Activated naive CD8-positive, alpha-beta T cell treated with anti-CD3 and anti-CD28 coated beads for 36 hours (primary cell): ENCODE results near the gene KLHDC8A. TPM values are rescaled to one million over a fixed set of nuclear protein-coding genes. Genes with fewer than 3 reads are reported as not detected.
"Not testable (repeated sequence)": the region's sequence is repeated elsewhere in the genome, so short reads cannot be mapped to it uniquely, and the experiment has no call there.

ENCODE experiments used
- DNase-seq: peaks from one replicate; pipeline ENCODE4 v3.0.0; 2021
- H3K27ac Mint-ChIP-seq: one replicate; pipeline ENCODE4 v1.8.0; 2022; ENCODE audit warnings: mild to moderate bottlenecking, moderate library complexity, mixed read lengths
- H3K27me3 Mint-ChIP-seq: one replicate; pipeline ENCODE4 v1.8.0; 2022; ENCODE audit warnings: mild to moderate bottlenecking, mixed read lengths
- H3K36me3 Mint-ChIP-seq: one replicate; pipeline ENCODE4 v1.8.0; 2021; ENCODE audit warnings: mild to moderate bottlenecking, mixed read lengths
- H3K4me1 Mint-ChIP-seq: one replicate; pipeline ENCODE4 v1.8.0; 2021; ENCODE audit warnings: mixed read lengths
- H3K4me3 Mint-ChIP-seq: one replicate; pipeline ENCODE4 v1.8.0; 2022; ENCODE audit warnings: mild to moderate bottlenecking, moderate library complexity, mixed read lengths
- H3K9me3 Mint-ChIP-seq: one replicate; pipeline ENCODE4 v1.8.0; 2022; ENCODE audit warnings: mixed read lengths
- total RNA-seq, 2 experiments: library from RNA; stranded (reverse); gene quantifications; one replicate each; pipeline ENCODE4 v1.2.3, GENCODE V29; 2021

The KLHDC8A gene
- total RNA-seq, 2 experiments from 2014 or later = not detected

- Mint-ChIP-seq H3K27me3 (no peaks in the 10 kb centered on the region), H3K27ac (peak overlapping the region; percentile 74), H3K9me3 (no peaks in the 10 kb centered on the region), H3K4me1 (peaks cover 37% of the 10 kb centered on the region), H3K36me3 (peaks cover 12% of the 10 kb centered on the region), H3K4me3 (no peak overlapping the region)
- no peak for DNase-seq
Observed at GRCh38 chr1:205304046-205304694, 52.6 kb downstream of the KLHDC8A start.

GRCh38 chr1:205303247-205303888 lies 53.4 kb downstream of the KLHDC8A start:
- H3K27ac Mint-ChIP-seq = no peak overlapping the region
- no peak overlapping the region for H3K4me3 Mint-ChIP-seq
- H3K36me3 Mint-ChIP-seq = peaks cover 12% of the 10 kb centered on the region
- H3K9me3 Mint-ChIP-seq = no peaks in the 10 kb centered on the region
- peaks cover 36% of the 10 kb centered on the region for H3K4me1 Mint-ChIP-seq
- DNase-seq = no peak
- H3K27me3 Mint-ChIP-seq = no peaks in the 10 kb centered on the region

- no peaks in the 10 kb centered on the region for H3K9me3 Mint-ChIP-seq
- peaks cover 40% of the 10 kb centered on the region for H3K4me1 Mint-ChIP-seq
- H3K4me3 Mint-ChIP-seq = no peak overlapping the region
- DNase-seq = no peak
- H3K27ac Mint-ChIP-seq = peak overlapping the region; percentile 75
- peaks cover 12% of the 10 kb centered on the region for H3K36me3 Mint-ChIP-seq
- no peaks in the 10 kb centered on the region for H3K27me3 Mint-ChIP-seq
Observed at GRCh38 chr1:205301842-205302588, 54.7 kb downstream of the KLHDC8A start.

- H3K9me3 Mint-ChIP-seq = no peaks in the 10 kb centered on the region
- peaks cover 12% of the 10 kb centered on the region for H3K36me3 Mint-ChIP-seq
- no peak for DNase-seq
- H3K27ac Mint-ChIP-seq = no peak overlapping the region
- no peak overlapping the region for H3K4me3 Mint-ChIP-seq
- no peaks in the 10 kb centered on the region for H3K27me3 Mint-ChIP-seq
- H3K4me1 Mint-ChIP-seq = peaks cover 40% of the 10 kb centered on the region
Observed at GRCh38 chr1:205301205-205301821, 55.4 kb downstream of the KLHDC8A start.

GRCh38 chr1:205300149-205300548 lies 56.6 kb downstream of the KLHDC8A start:
- DNase-seq = no peak
- H3K4me3 Mint-ChIP-seq = no peak overlapping the region
- no peak overlapping the region for H3K27ac Mint-ChIP-seq
- H3K27me3 Mint-ChIP-seq = no peaks in the 10 kb centered on the region
- peaks cover 8% of the 10 kb centered on the region for H3K36me3 Mint-ChIP-seq
- H3K9me3 Mint-ChIP-seq = no peaks in the 10 kb centered on the region
- H3K4me1 Mint-ChIP-seq = peaks cover 47% of the 10 kb centered on the region

- no peak overlapping the region for H3K4me3 Mint-ChIP-seq
Observed at GRCh38 chr1:205298191-205298994, 58.3 kb downstream of the KLHDC8A start.

GRCh38 chr1:205297546-205298177 lies 59.1 kb downstream of the KLHDC8A start:
- H3K27ac Mint-ChIP-seq, DNase-seq, H3K9me3 Mint-ChIP-seq, H3K36me3 Mint-ChIP-seq, H3K27me3 Mint-ChIP-seq, H3K4me3 Mint-ChIP-seq: not testable (repeated sequence)
- peaks cover 55% of the 10 kb centered on the region for H3K4me1 Mint-ChIP-seq

More at GRCh38 chr1:205298191-205298994, 58.3 kb downstream of the KLHDC8A start:
- no peaks in the 10 kb centered on the region for H3K9me3 Mint-ChIP-seq
- H3K4me1 Mint-ChIP-seq = peaks cover 53% of the 10 kb centered on the region
- no peak for DNase-seq
- peaks cover 5% of the 10 kb centered on the region for H3K36me3 Mint-ChIP-seq
- H3K27me3 Mint-ChIP-seq = no peaks in the 10 kb centered on the region
- no peak overlapping the region for H3K27ac Mint-ChIP-seq

GRCh38 chr1:205296154-205296553 lies 60.6 kb downstream of the KLHDC8A start:
- Mint-ChIP-seq H3K27ac (no peak overlapping the region), H3K36me3 (peaks cover 5% of the 10 kb centered on the region), H3K4me3 (no peak overlapping the region), H3K9me3 (no peaks in the 10 kb centered on the region), H3K27me3 (no peaks in the 10 kb centered on the region), H3K4me1 (peaks cover 54% of the 10 kb centered on the region)
- no peak for DNase-seq

- no peak for DNase-seq
- no peaks in the 10 kb centered on the region for H3K36me3 Mint-ChIP-seq
- peaks cover 51% of the 10 kb centered on the region for H3K4me1 Mint-ChIP-seq
- H3K27me3 Mint-ChIP-seq = no peaks in the 10 kb centered on the region
- no peak overlapping the region for H3K4me3 Mint-ChIP-seq
- H3K9me3 Mint-ChIP-seq = no peaks in the 10 kb centered on the region
- no peak overlapping the region for H3K27ac Mint-ChIP-seq
Observed at GRCh38 chr1:205294934-205295333, 61.8 kb downstream of the KLHDC8A start.

- Mint-ChIP-seq H3K4me1 (peaks cover 50% of the 10 kb centered on the region), H3K9me3 (no peaks in the 10 kb centered on the region), H3K27me3 (no peaks in the 10 kb centered on the region), H3K36me3 (no peaks in the 10 kb centered on the region), H3K27ac (no peak overlapping the region), H3K4me3 (no peak overlapping the region)
- DNase-seq = no peak
Observed at GRCh38 chr1:205294175-205294917, 62.4 kb downstream of the KLHDC8A start.

- no peak for DNase-seq
- Mint-ChIP-seq H3K4me1 (peaks cover 53% of the 10 kb centered on the region), H3K36me3 (no peaks in the 10 kb centered on the region), H3K27me3 (no peaks in the 10 kb centered on the region), H3K9me3 (no peaks in the 10 kb centered on the region), H3K27ac (no peak overlapping the region), H3K4me3 (no peak overlapping the region)
Observed at GRCh38 chr1:205293350-205294074, 63.2 kb downstream of the KLHDC8A start.

GRCh38 chr1:205291596-205291995 lies 65.1 kb downstream of the KLHDC8A start:
- no peak overlapping the region for H3K4me3 Mint-ChIP-seq
- H3K27me3 Mint-ChIP-seq = peaks cover under 1% of the 10 kb centered on the region
- H3K27ac Mint-ChIP-seq = no peak overlapping the region
- H3K4me1 Mint-ChIP-seq = peaks cover 66% of the 10 kb centered on the region
- H3K36me3 Mint-ChIP-seq = no peaks in the 10 kb centered on the region
- H3K9me3 Mint-ChIP-seq = no peaks in the 10 kb centered on the region
- no peak for DNase-seq
